ENCODE results near the gene PSD4.

DNA sequence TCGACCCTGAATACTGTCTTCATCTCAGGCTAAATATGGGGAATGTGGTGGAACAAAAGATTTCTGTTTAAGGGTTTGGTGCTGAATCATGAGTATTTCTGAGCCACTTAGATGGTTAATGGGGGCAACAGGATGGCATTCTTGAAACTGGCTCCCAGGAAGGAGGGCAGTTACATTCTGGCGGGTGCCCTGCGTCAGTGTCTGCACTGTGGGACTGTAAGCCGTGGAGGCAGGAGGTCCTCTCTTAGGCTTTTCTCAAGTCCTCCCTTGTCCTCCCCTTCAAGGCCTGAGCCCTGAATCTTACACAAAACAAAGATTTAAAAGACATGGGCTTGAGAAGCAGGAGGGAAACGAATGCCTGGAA is 45.7 kb downstream of the PSD4 start:
- no peak for TF ChIP-seq CTCF (IDR thresholded peaks at IDR 0.05)
- TF ChIP-seq POLR2AphosphoS5 (IDR thresholded peaks at IDR 0.05), result no peak
- no peak for TF ChIP-seq POLR2A (IDR thresholded peaks at IDR 0.05)
- TF ChIP-seq EP300 (IDR thresholded peaks at IDR 0.05), result no peak
